GM19025 (cell line): ENCODE data around the gene VPS11.
A peak's percentile ranks its signal among the peaks of the same experiment; 100 is the strongest.
"Not testable (repeated sequence)": the region's sequence is repeated elsewhere in the genome, so short reads cannot be mapped to it uniquely, and the experiment has no call there.

ENCODE experiments used
- ATAC-seq: cut with Tn5 transposase; IDR thresholded peaks from one replicate; pipeline ENCODE4 v1.9.1; 2021; ENCODE audit warnings: mild to moderate bottlenecking, low read depth, moderate library complexity; ENCODE audit not compliant: unreplicated experiment

The VPS11 gene

GRCh38 chr11:119034813-119035212, 32.8 kb upstream of the VPS11 start:
- ATAC-seq = no peak

DNA sequence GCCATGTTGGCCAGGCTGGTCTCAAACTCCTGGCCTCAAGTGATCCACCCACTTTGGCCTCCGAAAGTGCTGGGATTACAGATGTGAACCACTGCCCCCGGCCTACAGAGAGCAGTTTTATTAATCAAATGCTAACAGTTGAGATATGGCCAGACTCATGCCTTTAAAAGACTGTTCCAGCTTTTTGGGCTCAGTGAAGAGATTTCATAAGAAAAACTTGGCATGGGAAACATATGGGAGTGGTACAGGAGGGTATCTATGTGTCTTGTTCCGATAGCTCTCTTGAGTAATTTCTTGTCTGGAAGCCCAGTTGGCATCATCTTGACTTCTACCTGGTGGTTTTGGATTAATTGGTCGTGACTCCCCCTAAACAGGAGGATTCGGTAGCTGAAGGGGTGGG, 28.7 kb upstream of the VPS11 start:
- ATAC-seq = no peak

- ATAC-seq = not testable (repeated sequence)
Observed at GRCh38 chr11:119039471-119039870, 28.1 kb upstream of the VPS11 start.

DNA sequence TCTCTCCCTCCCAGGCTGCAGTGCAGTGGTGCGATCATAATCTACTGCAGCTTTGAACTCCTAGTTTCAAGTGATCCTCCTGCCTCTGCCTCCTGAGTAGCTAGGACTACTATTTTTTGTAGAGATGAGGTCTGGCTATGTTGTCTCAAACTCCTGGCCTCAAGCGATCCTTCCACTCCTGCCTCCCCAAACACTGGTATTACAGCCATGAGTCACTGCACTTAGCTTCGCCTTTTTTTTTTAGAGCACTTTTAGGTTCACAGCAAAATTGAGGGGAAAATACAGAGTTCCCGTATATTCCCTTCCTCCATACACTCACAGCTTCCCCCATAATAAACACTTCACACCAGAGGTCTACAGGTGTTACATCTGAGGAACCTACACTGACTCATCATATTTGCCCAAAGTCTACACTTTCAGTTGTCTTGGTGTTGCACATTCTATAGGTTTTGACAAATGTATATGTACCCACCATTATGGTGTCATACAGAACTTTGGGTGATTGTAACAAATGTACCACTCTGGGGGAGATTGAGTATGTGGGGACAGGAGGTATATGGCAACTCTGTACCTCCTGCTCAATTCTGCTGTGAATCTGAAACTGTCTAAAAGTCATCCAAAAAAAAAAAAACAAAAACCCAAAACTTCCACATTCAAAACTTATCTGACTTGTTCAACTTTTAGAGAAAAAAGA, 25.6 kb upstream of the VPS11 start:
- ATAC-seq = no peak

- no peak for ATAC-seq
Observed at GRCh38 chr11:119042927-119043326, 24.7 kb upstream of the VPS11 start.

DNA sequence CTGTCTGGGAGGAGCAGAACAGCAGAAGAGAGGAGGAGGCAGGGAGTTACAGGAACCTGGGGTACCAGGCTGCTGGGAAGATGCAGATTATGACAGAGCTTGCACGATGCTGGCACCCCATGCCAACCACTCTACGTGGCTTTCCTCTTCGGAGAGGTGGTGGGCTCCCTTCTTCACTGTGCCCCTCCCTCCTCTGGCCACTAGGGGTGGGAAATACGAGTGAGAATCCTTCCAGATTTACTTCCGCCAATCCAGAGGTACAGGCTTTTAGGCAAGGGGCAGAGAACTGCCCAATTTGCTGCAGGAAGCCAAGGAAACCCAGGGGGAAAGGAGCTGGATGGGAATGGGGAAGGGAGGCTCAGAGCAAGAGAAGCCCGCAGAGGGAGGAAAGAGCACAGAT, 22.9 kb upstream of the VPS11 start:
- no peak for ATAC-seq

DNA sequence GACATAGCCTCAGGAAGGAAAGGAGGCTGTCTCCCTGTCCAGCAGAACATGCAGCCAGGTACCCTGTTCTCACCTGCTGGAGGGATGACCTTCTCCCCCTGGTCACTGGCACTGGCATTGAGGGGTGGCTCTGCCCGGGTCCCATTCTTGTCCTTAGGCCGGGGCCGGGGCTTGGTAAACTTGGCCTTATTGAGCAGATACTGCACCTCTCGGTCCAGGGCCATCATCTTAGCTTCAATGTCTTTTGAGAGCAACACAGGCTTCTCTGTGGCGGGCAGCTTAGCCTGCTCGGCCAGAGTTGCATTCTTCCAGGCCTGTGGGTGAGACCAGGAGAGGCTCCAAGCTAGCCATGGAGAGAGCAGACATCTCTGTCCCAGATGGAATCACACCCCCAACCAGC, 21.1 kb upstream of the VPS11 start:
- ATAC-seq = no peak

DNA sequence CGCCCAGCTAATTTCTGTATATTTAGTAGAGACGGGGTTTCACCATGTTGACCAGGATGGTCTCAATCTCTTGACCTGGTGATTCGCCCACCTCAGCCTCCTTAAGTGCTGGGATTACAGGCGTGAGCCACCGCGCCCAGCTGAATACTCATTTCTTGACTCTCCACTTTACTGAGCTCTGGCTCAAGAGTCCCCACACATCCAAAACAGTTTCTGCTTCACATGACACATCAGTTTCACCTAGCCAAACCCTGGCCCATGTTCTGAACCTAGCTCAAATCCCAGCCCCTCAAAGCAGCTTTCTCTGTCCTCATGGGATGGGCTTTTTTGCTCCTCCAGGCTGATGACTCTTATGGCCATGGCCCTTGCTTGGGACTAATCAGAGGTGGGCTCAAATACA, 20.4 kb upstream of the VPS11 start:
- ATAC-seq = no peak

DNA sequence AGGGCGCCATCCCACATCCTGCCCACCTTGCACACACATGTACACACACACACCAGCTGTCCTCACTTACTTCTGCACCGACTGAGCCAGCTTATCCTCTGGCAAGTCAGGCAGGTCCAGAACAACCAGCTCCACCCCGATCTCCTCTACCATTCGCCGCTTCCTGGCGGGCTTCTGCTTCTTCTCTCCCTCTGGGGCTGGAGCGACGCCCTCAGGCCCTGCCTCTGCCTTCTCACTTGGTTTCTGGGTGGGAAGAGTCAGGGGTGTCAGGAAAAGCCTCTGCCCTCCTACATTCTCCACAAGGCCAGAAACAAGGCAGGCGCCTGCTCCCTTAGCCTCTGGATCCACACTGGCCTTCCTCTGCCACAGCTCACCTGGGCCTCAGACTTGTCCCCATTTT, 19.0 kb upstream of the VPS11 start:
- ATAC-seq = no peak

- no peak for ATAC-seq
Observed at GRCh38 chr11:119049081-119049480, 18.5 kb upstream of the VPS11 start.

- peak; percentile 68 for ATAC-seq
Observed at GRCh38 chr11:119051440-119052162, 16.0 kb upstream of the VPS11 start.

DNA sequence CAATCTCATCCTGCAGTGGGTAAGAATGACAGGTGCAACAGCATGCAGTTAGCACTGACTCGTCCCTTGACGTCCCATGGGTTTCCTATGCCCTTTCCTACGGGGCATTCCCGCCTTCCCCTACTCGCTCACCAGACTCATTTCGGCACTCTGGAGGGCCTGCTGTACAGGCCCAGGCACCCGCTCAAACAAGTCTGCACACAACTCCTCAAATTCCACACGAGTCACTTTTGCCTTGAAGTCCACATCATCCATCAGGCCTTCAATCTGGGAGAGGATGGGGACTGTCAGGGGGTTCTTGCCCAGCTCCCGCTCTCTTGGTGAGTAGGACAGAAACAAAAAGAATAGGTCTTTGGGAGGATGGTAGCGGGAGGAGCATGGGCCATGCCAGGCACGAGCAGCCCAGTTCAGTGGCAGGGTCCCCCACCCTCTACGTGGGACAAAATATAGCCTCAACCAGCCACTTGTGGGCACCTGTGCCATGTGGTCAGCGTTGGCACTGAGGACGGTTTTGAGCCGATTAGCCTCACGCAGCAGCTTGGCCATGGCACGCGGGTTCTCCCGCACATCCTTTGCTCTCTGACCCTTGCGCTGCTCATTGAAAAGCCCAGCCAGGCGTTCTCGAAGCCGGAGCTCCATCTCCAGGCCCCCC, 15.3 kb upstream of the VPS11 start:
- no peak for ATAC-seq

DNA sequence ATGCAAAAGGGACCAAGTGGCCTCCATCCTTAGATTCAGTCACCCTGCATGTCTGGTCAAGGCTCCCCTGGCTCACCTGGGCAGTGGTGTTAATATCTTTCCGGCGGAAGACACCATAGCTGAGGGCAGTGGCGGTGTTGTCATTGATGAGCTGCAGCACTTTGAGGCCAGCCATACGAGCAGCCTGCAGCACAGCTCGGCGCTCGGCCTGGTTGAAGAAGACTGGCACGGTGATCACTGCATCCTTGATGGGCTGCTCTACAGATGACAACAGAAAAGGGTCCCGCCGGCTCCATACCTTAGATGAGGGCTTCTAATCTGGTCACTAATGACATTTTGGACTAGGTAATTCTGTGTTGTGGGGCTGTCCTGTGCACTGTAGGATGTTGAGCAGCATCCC, 13.2 kb upstream of the VPS11 start:
- no peak for ATAC-seq

DNA sequence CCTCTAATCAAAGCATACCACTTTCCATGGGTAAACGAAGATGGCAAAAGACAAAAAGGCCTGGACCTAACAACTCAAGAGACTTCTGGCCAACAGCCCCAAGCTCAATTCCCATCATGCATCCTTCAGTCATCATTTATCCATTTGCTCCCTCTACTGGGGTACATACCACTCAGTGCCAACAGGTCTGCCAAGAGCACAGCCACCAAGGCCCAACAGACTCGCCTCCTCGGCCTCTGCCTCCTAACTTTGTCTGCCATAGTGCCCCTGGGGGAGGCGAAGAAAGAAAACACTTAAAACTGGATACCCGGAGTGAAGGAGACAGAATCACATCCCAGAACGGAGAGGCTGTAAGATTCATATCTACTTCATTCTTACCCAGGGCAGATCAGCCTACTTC, 11.7 kb upstream of the VPS11 start:
- ATAC-seq = no peak

DNA sequence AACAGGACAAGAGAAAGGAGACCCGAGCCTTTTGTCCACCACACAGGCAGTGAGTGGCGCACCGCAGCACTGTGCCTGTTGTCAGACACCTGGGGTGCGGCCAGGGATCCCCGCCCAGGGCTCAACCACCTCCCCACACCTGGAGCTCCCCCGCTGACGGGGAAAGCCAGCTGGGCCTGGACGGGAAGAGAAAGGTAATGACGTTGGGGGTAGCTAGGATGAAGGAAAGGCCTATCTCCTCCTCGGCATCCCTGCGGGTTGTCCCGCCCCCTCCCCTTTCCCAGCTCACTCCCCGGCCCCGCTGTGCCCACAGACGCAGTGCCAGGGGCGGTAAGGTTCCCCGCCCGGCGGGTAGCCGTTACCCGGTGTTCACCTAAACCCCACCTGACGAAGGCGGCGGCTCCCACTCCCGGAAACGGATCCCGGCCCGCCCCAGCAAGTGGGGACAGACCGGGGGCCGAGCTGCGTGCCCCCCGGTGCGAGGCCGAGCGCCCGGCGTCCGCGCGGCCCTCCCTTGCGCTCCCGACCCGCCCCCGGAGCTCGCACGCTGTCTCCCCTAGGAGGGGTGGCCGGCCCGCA, 11.1 kb upstream of the VPS11 start:
- no peak for ATAC-seq

- peak; percentile 89 for ATAC-seq
Observed at GRCh38 chr11:119057000-119057769, 10.4 kb upstream of the VPS11 start, which contains the start of gene HYOU1. HYOU1 (minus strand) TSS chr11:119057205; CDS start chr11:119056160, 1,045 bp downstream.

DNA sequence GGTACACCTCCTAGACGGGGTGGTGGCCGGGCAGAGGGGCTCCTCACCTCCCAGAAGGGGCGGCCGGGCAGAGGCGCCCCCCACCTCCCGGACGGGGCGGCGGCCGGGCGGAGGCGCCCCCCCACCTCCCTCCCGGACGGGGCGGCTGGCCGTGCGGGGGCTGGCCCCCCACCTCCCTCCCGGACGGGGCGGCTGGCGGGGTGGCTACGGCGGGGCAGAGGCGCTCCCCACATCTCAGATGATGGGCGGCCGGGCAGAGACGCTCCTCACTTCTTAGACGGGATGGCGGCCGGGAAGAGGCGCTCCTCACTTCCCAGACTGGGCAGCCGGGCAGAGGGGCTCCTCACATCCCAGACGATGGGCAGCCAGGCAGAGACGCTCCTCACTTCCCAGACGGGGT, 8.5 kb upstream of the VPS11 start:
- ATAC-seq = not testable (repeated sequence)

DNA sequence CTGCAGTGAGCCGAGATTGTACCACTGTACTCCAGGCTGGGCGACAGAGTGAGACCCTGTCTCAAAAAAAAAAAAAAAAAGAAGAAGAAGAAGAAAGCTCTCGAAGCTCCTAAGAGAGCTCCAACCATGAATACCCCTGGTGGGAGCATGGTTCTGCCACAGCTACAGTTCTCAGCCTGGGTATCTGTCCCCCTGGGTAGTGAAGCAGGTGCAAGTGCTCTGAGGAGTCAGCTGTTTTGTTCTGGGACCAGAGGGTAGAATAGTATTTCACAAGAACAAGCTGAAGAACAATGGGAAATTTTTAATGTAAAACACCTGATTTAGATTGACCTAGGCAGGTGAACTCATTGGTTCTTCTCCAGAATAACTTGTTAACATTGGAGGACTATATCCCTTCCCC, 6.4 kb upstream of the VPS11 start:
- no peak for ATAC-seq

DNA sequence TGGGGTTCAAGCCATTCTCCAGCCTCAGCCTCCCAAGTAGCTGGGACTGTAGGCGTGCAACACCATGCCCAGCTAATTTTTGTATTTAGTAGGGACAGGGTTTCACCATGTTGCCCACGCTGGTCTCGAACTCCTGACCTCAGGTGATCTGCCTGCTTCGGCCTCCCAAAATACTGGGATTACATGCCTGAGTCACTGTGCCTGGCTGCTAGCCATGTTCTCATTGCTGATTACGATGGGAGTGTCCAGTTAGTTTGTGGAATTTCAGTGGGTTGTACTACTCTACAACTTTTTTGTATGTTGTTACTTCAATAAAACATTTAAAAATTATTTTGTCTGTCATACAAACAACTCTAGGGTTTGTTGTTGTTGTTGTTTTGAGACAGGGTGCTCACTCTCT, 4.8 kb upstream of the VPS11 start:
- no peak for ATAC-seq

DNA sequence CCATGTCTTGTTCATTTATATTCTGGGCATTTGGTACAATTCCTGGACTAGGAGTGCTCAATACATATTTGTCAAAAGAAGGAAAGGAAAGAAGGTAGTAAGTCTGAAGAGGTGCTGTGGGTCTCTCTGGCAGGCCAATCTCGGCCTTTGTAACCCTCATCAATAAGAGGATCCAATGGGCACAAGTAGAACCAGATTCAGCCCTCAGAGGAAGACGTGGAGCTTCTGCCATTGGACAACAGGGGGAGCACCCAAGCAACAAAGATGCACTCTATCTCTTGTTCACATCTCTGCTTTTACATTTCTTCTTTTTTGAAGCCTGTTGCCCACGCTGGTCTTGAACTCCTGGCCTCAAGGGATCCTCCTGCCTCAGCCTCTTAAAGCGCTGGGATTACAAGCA, 2.2 kb upstream of the VPS11 start:
- no peak for ATAC-seq

DNA sequence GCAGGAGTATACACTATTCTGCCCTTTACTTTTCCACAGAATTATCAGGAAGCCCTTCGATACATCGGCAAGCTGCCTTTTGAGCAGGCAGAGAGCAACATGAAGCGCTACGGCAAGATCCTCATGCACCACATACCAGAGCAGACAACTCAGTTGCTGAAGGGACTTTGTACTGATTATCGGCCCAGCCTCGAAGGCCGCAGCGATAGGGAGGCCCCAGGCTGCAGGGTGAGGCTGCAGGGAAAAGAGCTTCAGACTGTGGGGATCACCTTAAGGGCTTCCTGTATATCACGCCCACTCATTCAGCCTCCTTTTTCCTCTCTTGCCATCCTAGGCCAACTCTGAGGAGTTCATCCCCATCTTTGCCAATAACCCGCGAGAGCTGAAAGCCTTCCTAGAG, 10.2 kb downstream of the VPS11 start:
- ATAC-seq = no peak
